SK-N-SH treated with all-trans-retinoic acid at 6 μM for 48 hours (cell line): Measurements from ENCODE around the gene ISX.

Experiments used
- ARNTL ChIP-seq: fragments of 450-650 bp; formaldehyde crosslinking; IDR thresholded peaks from 2 replicates; pipeline ENCODE4 v1.5.0; 2020; ENCODE audit warnings: low read depth, mild to moderate bottlenecking, moderate library complexity, borderline replicate concordance
- CSDC2 ChIP-seq: fragments of 250-450 bp; sonication (Bioruptor Pico); IDR thresholded peaks from 2 replicates; pipeline ENCODE4 v1.5.0; 2020; ENCODE audit warnings: mild to moderate bottlenecking, moderate library complexity
- ESRRG ChIP-seq: fragments of 250-450 bp; sonication (Bioruptor Pico); IDR thresholded peaks from 2 replicates; pipeline ENCODE4 v1.6.1; 2021; ENCODE audit warnings: mild to moderate bottlenecking
- PPARA ChIP-seq: fragments of 250-450 bp; sonication (Bioruptor Pico); IDR thresholded peaks from 2 replicates; pipeline ENCODE4 v1.5.0; 2020; ENCODE audit warnings: mild to moderate bottlenecking, borderline replicate concordance
- SNAI2 ChIP-seq: fragments of 250-450 bp; sonication (Bioruptor Pico); IDR thresholded peaks from 2 replicates; pipeline ENCODE4 v1.5.0; 2020; ENCODE audit warnings: mild to moderate bottlenecking, moderate library complexity
- TCF4 ChIP-seq: fragments of 250-450 bp; sonication (Bioruptor Pico); IDR thresholded peaks from 2 replicates; pipeline ENCODE4 v1.8.0; 2021; ENCODE audit warnings: mild to moderate bottlenecking, moderate library complexity, borderline replicate concordance
- TOX ChIP-seq: fragments of 250-450 bp; sonication (Bioruptor Pico); IDR thresholded peaks from 2 replicates; pipeline ENCODE4 v1.8.0; 2021; ENCODE audit warnings: mild to moderate bottlenecking, moderate library complexity, borderline replicate concordance
- ZC3H10 ChIP-seq: fragments of 250-450 bp; sonication (Bioruptor Pico); IDR thresholded peaks from 2 replicates; pipeline ENCODE4 v1.5.1; 2021; ENCODE audit warnings: mild to moderate bottlenecking, moderate library complexity
- ZNF8 ChIP-seq: fragments of 450-650 bp; formaldehyde crosslinking; IDR thresholded peaks from 2 replicates; pipeline ENCODE4 v1.5.0; 2020; ENCODE audit warnings: mild to moderate bottlenecking, moderate library complexity
- TF ChIP-seq, protein P1 (sequence below): fragments of 250-450 bp; sonication (Bioruptor Pico); IDR thresholded peaks from 2 replicates; pipeline ENCODE4 v1.5.0; 2020; ENCODE audit warnings: mild to moderate bottlenecking, moderate library complexity
- TF ChIP-seq, protein P2 (sequence below): fragments of 250-450 bp; sonication (Bioruptor Pico); IDR thresholded peaks from 2 replicates; pipeline ENCODE4 v1.5.1; 2020; ENCODE audit warnings: low read depth, mild to moderate bottlenecking, moderate library complexity
- TF ChIP-seq, protein P3 (sequence below): fragments of 250-450 bp; sonication (Bioruptor Pico); IDR thresholded peaks from 2 replicates; pipeline ENCODE4 v1.5.1; 2021; ENCODE audit warnings: mild to moderate bottlenecking, moderate library complexity
- TF ChIP-seq, protein P4 (sequence below): fragments of 250-450 bp; sonication (Bioruptor Pico); IDR thresholded peaks from 2 replicates; pipeline ENCODE4 v1.8.0; 2020; ENCODE audit warnings: mild to moderate bottlenecking, moderate library complexity, borderline replicate concordance

DNA sequence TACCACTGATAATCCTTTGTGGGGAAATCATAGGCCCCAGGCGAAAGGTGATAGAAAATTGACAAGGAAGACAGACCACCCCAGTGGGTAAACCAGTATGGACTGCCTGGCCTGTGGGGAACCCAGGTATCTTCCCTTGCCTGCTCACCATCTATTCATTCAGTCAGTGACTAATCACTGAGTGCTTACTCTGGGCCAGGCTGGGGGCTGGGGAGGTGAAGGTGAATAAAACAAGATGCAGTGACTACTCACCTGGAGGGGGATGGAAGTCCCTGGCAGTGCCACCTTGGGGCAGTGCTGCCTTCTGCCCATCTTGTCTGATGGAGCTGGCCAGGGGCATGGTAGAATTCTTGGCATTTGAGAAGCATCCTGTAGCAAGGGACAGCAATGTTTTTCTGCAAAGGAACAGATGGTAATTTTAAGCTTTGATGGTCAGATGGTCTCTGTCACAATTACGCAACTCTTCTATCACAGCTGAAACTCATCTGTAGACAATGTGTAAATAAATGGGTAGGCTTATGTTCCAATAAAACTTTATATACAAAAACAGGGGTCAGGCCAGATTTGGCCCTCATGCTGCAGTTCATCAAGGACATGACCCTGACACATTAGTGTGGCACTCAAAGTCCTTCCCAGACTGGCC, 4.6 kb downstream of the ISX start:
- TF ChIP-seq PPARA (CRISPR knock-in tag) (no peak), ZNF8 (no peak), TCF4 (CRISPR knock-in tag) (no peak), SNAI2 (CRISPR knock-in tag) (no peak), ESRRG (CRISPR knock-in tag) (no peak), ZC3H10 (no peak), TOX (CRISPR knock-in tag) (no peak), ARNTL (CRISPR knock-in tag) (no peak), CSDC2 (no peak)
- TF ChIP-seq, protein P1, sequence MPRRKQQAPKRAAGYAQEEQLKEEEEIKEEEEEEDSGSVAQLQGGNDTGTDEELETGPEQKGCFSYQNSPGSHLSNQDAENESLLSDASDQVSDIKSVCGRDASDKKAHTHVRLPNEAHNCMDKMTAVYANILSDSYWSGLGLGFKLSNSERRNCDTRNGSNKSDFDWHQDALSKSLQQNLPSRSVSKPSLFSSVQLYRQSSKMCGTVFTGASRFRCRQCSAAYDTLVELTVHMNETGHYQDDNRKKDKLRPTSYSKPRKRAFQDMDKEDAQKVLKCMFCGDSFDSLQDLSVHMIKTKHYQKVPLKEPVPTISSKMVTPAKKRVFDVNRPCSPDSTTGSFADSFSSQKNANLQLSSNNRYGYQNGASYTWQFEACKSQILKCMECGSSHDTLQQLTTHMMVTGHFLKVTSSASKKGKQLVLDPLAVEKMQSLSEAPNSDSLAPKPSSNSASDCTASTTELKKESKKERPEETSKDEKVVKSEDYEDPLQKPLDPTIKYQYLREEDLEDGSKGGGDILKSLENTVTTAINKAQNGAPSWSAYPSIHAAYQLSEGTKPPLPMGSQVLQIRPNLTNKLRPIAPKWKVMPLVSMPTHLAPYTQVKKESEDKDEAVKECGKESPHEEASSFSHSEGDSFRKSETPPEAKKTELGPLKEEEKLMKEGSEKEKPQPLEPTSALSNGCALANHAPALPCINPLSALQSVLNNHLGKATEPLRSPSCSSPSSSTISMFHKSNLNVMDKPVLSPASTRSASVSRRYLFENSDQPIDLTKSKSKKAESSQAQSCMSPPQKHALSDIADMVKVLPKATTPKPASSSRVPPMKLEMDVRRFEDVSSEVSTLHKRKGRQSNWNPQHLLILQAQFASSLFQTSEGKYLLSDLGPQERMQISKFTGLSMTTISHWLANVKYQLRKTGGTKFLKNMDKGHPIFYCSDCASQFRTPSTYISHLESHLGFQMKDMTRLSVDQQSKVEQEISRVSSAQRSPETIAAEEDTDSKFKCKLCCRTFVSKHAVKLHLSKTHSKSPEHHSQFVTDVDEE (CRISPR knock-in tag): no peak
- TF ChIP-seq, protein P2, sequence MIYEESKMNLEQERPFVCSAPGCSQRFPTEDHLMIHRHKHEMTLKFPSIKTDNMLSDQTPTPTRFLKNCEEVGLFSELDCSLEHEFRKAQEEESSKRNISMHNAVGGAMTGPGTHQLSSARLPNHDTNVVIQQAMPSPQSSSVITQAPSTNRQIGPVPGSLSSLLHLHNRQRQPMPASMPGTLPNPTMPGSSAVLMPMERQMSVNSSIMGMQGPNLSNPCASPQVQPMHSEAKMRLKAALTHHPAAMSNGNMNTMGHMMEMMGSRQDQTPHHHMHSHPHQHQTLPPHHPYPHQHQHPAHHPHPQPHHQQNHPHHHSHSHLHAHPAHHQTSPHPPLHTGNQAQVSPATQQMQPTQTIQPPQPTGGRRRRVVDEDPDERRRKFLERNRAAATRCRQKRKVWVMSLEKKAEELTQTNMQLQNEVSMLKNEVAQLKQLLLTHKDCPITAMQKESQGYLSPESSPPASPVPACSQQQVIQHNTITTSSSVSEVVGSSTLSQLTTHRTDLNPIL (CRISPR knock-in tag): no peak
- TF ChIP-seq, protein P3, sequence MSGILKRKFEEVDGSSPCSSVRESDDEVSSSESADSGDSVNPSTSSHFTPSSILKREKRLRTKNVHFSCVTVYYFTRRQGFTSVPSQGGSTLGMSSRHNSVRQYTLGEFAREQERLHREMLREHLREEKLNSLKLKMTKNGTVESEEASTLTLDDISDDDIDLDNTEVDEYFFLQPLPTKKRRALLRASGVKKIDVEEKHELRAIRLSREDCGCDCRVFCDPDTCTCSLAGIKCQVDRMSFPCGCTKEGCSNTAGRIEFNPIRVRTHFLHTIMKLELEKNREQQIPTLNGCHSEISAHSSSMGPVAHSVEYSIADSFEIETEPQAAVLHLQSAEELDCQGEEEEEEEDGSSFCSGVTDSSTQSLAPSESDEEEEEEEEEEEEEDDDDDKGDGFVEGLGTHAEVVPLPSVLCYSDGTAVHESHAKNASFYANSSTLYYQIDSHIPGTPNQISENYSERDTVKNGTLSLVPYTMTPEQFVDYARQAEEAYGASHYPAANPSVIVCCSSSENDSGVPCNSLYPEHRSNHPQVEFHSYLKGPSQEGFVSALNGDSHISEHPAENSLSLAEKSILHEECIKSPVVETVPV (CRISPR knock-in tag): no peak
- TF ChIP-seq, protein P4, sequence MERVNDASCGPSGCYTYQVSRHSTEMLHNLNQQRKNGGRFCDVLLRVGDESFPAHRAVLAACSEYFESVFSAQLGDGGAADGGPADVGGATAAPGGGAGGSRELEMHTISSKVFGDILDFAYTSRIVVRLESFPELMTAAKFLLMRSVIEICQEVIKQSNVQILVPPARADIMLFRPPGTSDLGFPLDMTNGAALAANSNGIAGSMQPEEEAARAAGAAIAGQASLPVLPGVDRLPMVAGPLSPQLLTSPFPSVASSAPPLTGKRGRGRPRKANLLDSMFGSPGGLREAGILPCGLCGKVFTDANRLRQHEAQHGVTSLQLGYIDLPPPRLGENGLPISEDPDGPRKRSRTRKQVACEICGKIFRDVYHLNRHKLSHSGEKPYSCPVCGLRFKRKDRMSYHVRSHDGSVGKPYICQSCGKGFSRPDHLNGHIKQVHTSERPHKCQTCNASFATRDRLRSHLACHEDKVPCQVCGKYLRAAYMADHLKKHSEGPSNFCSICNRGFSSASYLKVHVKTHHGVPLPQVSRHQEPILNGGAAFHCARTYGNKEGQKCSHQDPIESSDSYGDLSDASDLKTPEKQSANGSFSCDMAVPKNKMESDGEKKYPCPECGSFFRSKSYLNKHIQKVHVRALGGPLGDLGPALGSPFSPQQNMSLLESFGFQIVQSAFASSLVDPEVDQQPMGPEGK (CRISPR knock-in tag): no peak
